Measurements from ENCODE around the gene TACR1.

TACR1 gene

DNA sequence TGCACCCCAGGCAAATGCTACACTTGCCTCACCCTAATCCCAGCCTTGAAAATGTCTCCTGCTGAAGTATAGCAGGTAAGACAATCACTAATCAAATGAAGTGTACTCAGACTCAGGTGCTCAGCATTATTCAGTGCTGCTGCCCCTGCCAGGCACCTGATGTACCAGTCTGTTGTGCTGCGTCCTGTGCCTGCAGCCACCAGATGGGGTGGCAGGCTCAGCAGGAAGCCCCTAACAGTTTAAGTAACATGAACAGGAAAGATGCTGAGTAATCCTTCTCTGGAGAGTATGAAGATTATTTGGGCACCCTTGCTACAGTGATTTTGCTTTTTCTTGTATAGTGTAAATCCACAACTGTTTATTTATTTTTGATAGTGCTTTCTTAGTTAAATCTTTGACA lies 69.1 kb downstream of the TACR1 start:
- no peak for TF ChIP-seq ZFX (IDR thresholded peaks at IDR 0.05; ENCODE audit: borderline replicate concordance)
- TF ChIP-seq, protein P1, sequence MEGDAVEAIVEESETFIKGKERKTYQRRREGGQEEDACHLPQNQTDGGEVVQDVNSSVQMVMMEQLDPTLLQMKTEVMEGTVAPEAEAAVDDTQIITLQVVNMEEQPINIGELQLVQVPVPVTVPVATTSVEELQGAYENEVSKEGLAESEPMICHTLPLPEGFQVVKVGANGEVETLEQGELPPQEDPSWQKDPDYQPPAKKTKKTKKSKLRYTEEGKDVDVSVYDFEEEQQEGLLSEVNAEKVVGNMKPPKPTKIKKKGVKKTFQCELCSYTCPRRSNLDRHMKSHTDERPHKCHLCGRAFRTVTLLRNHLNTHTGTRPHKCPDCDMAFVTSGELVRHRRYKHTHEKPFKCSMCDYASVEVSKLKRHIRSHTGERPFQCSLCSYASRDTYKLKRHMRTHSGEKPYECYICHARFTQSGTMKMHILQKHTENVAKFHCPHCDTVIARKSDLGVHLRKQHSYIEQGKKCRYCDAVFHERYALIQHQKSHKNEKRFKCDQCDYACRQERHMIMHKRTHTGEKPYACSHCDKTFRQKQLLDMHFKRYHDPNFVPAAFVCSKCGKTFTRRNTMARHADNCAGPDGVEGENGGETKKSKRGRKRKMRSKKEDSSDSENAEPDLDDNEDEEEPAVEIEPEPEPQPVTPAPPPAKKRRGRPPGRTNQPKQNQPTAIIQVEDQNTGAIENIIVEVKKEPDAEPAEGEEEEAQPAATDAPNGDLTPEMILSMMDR (IDR thresholded peaks at IDR 0.05): no peak
- H3K27ac ChIP-seq: no peak overlapping the region

GRCh38 chr2:75123876-75124275 lies 75.4 kb downstream of the TACR1 start:
- TF ChIP-seq, protein P1 (IDR thresholded peaks at IDR 0.05): no peak
- no peak for TF ChIP-seq ZFX (IDR thresholded peaks at IDR 0.05; ENCODE audit: borderline replicate concordance)
- H3K27ac ChIP-seq: no peak overlapping the region

DNA sequence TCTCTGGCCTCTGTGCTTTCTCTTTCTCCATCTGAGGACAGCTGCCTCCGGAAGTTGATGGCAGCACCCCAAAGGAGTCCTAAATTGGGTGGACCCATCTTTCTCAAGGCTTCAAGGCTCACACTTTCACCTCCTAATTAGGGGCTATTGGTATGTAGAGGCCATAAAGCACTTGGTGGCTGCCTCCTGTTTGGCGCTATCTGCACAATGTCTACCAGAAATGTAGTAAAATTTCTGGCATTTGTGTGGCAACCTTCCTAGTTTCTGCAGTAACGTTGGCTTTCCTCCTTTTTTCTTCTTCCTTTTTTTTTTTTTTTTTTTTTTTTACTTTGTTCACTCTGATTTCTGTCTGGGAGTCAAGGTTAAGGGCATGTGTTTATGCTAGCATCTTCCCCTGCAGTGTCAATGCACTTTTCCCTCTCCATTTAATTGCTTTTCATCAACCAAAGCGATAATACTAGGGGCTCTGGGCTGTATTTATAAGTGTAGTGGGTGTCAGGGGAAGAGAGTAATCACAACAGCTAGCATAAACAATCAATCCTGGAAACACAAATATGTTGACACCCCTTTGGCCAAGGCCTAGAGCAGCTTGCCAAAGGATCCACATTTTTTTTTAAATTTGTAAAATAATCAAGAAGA lies 86.0 kb downstream of the TACR1 start:
- TF ChIP-seq, protein P1 (IDR thresholded peaks at IDR 0.05): no peak
- TF ChIP-seq ZFX (IDR thresholded peaks at IDR 0.05; ENCODE audit: borderline replicate concordance): no peak
- no peak overlapping the region for H3K27ac ChIP-seq

DNA sequence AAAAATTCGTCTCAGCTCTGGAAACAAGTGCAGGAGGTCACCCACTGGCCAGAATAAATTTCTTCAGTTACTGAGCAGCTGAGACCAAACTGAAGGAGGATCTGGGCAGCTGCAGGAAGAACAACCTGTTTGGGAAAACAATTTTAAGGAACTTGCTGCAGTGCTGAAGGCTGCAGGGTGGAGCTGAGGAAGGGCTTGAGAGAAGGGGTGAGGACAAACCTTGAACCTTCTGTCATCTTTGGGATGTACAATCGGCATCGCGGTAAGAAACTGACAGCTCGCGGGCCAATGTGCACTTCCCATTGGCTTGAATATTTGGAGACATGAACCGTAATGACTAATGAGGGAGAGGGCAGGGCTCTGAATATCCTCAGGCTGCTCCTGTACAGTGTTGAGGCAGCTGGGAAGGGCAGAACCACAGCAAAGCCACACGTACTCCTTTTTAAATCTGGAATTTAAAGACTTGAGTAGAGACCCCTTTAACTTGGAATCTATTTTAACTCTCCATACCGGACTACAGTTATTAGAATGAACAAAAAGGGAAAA lies 90.3 kb downstream of the TACR1 start:
- no peak overlapping the region for H3K27ac ChIP-seq
- TF ChIP-seq, protein P1 (IDR thresholded peaks at IDR 0.05): no peak
- no peak for TF ChIP-seq ZFX (IDR thresholded peaks at IDR 0.05; ENCODE audit: borderline replicate concordance)

DNA sequence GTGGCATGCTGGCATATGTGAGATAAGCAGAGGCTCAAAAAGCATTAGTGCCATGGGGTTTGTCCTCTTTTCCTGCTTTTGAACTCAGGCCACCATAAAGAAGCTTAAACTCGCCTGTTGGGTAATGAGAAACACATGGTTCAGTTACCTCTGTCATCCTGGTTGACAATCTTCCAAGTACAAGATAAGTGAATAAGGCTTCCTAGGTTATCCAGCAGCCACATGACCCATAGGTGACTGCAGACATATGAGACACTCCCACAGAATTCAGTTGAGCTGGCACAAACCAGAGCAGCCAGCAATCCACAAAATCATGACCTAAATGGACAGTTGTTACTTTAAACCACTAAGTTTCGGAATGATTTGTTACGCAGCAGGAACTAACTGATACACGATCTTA lies 97.3 kb downstream of the TACR1 start:
- TF ChIP-seq, protein P1 (IDR thresholded peaks at IDR 0.05): no peak
- TF ChIP-seq ZFX (IDR thresholded peaks at IDR 0.05; ENCODE audit: borderline replicate concordance): no peak
- no peak overlapping the region for H3K27ac ChIP-seq

DNA sequence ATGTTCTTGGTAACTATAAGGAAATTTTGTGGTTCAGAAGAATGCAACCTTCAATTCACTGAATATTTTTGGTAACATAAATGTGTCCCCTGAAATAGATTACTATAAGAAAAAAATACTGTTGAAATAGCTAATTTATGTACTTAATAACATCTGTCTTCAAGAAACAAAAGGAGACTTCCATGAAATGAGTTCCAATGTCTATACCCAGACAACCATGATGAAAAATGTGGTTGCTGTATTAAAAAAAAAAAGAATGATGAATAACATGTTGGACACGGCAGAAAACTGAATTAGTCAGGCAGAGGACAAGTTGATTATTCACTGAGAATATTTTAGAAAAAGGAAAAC lies 98.5 kb downstream of the TACR1 start:
- H3K27ac ChIP-seq: no peak overlapping the region
- TF ChIP-seq, protein P1 (IDR thresholded peaks at IDR 0.05): no peak
- no peak for TF ChIP-seq ZFX (IDR thresholded peaks at IDR 0.05; ENCODE audit: borderline replicate concordance)

DNA sequence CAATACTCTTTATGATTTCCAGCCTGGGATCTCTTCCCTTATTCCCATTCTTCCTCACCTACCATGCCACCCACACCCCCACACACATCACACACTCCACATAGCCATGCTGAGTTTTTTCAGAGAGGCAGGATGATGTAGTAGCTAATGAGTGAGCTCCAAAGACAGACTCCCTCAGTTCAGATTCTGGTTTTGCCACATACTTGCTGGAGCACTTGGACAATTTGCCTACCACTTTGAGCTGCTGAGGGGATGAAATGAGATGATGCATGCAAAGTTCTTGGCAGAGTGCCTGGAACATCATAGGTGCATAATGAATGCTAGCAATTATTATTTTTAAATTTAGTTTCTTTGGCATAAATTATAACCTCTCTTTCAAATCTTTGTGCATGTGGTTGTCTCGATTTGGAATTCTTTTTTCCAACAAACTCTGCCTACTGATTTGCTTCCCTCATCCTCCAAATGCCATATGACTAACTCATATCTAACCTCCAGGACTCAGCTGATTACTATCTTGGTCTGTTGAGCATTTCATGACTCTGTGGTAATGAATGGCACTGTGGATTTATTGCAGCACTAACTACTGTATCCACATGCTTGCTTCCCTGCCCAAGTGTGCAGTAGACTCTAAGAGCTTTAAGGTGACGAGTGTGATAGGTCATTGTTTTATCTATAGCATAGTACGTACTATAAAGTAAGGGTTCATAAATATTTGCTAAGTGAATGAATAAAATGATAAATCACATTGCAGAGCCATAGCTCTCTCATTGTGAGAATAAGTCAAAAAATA lies 99.1 kb downstream of the TACR1 start:
- H3K27ac ChIP-seq: no peak overlapping the region
- TF ChIP-seq ZFX (IDR thresholded peaks at IDR 0.05; ENCODE audit: borderline replicate concordance): no peak
- TF ChIP-seq, protein P1 (IDR thresholded peaks at IDR 0.05): no peak
